AG04449 (cell line): ENCODE data around the gene SORCS1.
"Not testable (repeated sequence)": the region's sequence is repeated elsewhere in the genome, so short reads cannot be mapped to it uniquely, and the experiment has no call there.

Experiments used
- CTCF ChIA-PET: fragments of 350-600 bp; formaldehyde crosslinking; extraction: SDS; loops from one replicate; lab custom pipeline; 2021; ENCODE audit warnings: antibody characterized with exemption; lab: Yijun Ruan, JAX
- POLR2A ChIA-PET: fragments of 400-600, 350-600 bp; formaldehyde crosslinking; extraction: SDS; loops from one replicate; lab custom pipeline; 2020; ENCODE audit warnings: antibody characterized with exemption, inconsistent platforms; lab: Yijun Ruan, JAX
- DNase-seq: peaks from one replicate; pipeline ENCODE4 v3.0.0-alpha.2; 2010; ENCODE audit warnings: low read depth, low spot score
- H3K4me3 ChIP-seq: 2 replicates; pipeline ENCODE4 v1.5.1; 2011; ENCODE audit warnings: low read depth, mild to moderate bottlenecking, control low read depth, low read length
- TF ChIP-seq, protein P1 (sequence below): IDR thresholded peaks from one replicate; pipeline ENCODE4 v1.5.1; 2011; ENCODE audit warnings: mild to moderate bottlenecking, moderate library complexity, low read length, control low read depth, inconsistent platforms; ENCODE audit not compliant: insufficient read depth; ENCODE audit errors: missing control alignments

Gene SORCS1

DNA sequence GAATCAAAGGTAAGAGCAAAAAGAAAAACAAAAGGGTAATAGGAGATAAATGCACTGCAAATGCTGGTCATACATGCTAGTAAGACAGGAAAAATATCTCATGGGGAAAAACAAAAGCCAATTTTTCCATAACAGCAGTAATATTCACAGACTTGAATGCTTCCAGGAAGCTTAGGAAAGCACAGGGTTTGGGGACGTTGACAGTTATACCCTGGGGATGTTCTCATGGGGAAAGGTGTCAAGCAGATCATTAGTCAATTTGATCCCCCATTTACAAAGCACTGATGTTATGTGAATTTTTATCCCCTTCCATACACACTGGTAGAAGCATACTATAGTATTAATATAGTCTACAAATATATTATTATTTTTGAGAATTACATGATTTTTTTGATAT lies 232.7 kb downstream of the SORCS1 start:
- DNase-seq = no peak
- ChIA-PET POLR2A (no interaction called here), CTCF (no interaction called here)
- no peak overlapping the region for H3K4me3 ChIP-seq
- TF ChIP-seq, protein P1, sequence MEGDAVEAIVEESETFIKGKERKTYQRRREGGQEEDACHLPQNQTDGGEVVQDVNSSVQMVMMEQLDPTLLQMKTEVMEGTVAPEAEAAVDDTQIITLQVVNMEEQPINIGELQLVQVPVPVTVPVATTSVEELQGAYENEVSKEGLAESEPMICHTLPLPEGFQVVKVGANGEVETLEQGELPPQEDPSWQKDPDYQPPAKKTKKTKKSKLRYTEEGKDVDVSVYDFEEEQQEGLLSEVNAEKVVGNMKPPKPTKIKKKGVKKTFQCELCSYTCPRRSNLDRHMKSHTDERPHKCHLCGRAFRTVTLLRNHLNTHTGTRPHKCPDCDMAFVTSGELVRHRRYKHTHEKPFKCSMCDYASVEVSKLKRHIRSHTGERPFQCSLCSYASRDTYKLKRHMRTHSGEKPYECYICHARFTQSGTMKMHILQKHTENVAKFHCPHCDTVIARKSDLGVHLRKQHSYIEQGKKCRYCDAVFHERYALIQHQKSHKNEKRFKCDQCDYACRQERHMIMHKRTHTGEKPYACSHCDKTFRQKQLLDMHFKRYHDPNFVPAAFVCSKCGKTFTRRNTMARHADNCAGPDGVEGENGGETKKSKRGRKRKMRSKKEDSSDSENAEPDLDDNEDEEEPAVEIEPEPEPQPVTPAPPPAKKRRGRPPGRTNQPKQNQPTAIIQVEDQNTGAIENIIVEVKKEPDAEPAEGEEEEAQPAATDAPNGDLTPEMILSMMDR = no peak

DNA sequence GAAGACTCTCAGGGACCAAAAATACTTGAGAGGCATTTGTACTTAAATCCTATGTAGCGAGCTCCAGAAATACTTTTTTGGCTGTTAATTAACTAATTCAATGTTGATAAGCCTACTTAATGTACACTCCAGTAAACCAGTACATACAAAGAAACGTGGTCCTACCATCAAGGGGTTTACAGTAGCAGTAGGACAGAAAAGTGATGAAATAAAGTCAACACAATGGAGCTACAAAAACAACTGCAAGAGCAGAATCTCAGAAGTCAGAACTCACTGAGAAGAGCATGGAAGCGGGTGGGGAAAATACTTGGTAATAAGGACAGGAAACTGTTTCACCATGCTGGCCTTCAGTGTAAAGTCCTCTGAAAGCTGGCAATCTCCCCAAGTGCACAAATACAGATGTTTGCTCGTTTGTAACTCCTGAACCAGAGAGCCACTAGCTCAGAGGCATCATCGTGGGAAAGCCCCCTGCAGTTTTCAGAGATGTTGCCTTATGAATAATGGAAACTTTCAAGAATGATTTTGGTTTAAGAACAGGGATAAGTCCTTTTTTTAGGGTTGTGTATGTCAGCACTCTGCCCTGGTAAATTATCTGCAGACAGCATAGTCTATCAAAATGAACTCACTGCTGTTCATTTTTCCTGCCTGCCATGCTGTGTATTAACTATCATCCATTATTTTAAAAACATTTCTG lies 233.2 kb downstream of the SORCS1 start:
- DNase-seq = no peak
- TF ChIP-seq, protein P1 = no peak
- H3K4me3 ChIP-seq = no peak overlapping the region
- ChIA-PET CTCF (no interaction called here), POLR2A (no interaction called here)

DNA sequence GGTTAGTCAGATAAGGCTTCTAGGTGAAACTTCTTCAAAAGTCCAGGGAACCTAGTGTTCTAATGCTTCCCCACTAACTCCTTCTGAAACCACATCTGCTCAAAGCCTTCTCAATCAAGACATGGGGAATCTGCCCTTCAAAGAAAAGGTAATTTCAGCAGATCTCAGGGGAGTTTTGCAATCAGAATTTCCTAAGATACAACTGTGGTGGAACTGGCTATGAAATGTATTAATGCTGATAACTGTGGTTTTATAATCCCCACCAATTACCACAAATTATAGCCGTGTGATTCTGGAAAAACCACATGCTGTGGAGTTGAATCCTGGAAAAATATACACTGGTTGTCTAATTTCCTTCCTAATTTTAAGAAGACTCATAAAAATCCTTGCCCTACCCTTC lies 233.8 kb downstream of the SORCS1 start:
- no peak for DNase-seq
- no peak overlapping the region for H3K4me3 ChIP-seq
- TF ChIP-seq, protein P1 = no peak
- POLR2A ChIA-PET = no interaction called here
- CTCF ChIA-PET = no interaction called here

DNA sequence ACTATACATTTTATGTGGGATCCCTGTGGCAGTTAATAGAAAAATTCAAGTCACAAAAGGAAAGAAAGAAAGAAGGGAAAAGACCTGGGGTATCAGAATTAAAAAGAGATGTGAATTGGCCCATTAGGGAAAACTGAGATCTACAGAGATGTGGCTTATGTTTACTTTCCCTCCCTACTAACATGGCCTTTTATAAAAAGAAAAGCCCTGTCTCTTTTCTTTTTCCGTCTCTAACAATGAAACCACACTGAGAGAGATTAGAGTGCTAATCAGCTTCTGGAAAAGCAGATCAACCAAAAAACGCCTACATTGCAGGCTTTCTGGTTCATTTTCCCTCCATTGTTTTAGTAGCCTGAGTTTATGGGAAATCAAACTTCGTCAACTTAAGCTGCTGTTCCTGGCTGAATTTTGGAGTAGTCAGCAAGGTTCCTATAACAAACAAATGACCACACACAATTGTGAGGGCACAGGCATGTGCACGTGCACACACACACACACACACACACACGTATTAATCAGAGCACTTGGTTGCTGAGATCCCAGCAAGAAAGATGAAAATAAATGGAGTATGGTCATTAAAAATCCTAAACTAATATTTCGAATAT lies 235.1 kb downstream of the SORCS1 start:
- ChIA-PET CTCF (no interaction called here), POLR2A (no interaction called here)
- DNase-seq = no peak
- TF ChIP-seq, protein P1 = no peak
- no peak overlapping the region for H3K4me3 ChIP-seq

DNA sequence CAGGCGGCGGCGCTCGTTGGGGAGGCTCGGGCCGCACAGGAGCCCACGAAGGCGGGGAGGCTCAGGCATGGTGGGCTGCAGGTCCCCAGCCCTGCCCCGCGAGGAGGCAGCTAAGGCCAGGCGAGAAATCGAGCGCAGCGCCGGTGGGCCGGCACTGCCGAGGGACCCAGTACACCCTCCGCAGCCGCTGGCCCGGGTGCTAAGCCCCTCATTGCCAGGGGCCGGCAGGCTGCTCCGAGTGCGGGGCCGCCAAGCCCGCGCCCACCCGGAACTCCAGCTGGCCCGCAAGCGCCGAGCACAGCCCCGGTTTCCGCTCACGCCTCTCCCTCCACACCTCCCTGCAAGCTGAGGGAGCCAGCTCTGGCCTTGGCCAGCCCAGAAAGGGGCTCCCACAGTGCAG lies 236.4 kb downstream of the SORCS1 start:
- DNase-seq, POLR2A ChIA-PET: not testable (repeated sequence)

DNA sequence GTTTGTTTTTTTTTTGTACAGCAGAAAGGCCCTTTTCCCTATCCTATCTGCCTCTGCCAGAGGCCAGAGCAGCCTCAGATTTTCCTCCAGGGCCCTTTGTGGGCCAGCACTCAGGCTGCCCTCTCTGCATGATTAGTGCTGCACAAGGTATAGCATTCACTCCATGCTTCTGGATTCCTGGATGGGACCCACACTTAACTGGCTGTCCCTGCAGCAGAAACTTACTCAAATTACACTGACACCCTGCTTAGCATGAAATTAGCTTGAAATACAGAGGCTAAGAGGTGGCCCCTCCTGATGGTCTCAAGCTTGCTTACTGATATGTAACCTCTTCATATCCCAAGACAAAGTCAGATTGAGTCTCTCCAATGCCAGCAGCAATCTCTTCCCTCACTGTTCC lies 239.3 kb downstream of the SORCS1 start:
- CTCF ChIA-PET = no interaction called here
- POLR2A ChIA-PET = no interaction called here
- no peak for DNase-seq
- H3K4me3 ChIP-seq = no peak overlapping the region
- TF ChIP-seq, protein P1 = no peak

More for the DNA sequence above, 236.4 kb downstream of the SORCS1 start:
- H3K4me3 ChIP-seq, CTCF ChIA-PET: not testable (repeated sequence)

DNA sequence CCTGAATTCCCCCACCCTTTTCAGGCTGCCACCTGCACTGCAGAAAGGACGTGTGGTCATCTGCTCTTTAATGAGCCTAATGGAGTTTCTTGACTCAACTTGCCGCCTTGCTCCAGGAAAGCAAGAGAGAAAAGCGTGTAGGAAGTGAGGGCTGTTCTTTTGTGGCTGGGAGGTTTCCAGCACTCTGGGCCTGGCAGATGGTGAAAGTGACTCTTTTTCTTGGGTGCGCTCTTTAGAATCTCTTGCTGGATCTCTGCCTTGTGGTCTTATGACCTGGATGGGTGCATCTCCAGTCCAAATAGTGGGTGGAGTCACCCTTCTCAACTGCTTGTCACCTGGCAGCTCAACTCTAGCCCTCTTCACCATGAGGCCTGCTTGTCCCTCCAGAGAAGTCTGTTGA lies 244.0 kb downstream of the SORCS1 start:
- ChIA-PET POLR2A (no interaction called here), CTCF (no interaction called here)
- DNase-seq = no peak
- H3K4me3 ChIP-seq = no peak overlapping the region
- TF ChIP-seq, protein P1 = no peak
